HepG2 (cell line): ENCODE data around the gene NNAT. TPM values are rescaled to one million over a fixed set of nuclear protein-coding genes. Genes with fewer than 3 reads are reported as not detected.

ENCODE experiments used
- ATAC-seq: fragments of 200-7000 bp; cut with Tn5 transposase; 3 replicates; pipeline ENCODE4 v1.9.1; 2020; ENCODE audit warnings: mild to moderate bottlenecking, moderate library complexity
- BruUV-seq: library from RNA; stranded (reverse); fragments of 400-500 nt; replicated peaks from 2 replicates; lab custom pipeline; 2021; lab: Mats Ljungman, UMichigan
- CTCF ChIA-PET: fragments of 300-600 bp; formaldehyde crosslinking; extraction: SDS; loops from one replicate; lab custom pipeline; 2021; ENCODE audit warnings: low total read pairs, inconsistent platforms, low intra/inter-chr PET ratio; lab: Yijun Ruan, JAX
- POLR2A ChIA-PET: fragments of 350-600 bp; sonication (Branson Sonifier 250); formaldehyde crosslinking; loops from one replicate; lab custom pipeline; 2020; ENCODE audit warnings: antibody characterized with exemption, inconsistent platforms; lab: Yijun Ruan, JAX
- DNase-seq: peaks from one replicate; pipeline ENCODE4 v3.0.0-alpha.2; 2015; ENCODE audit warnings: low spot score
- FAIRE-seq: peaks from 3 replicates; lab custom pipeline; 2011; peaks lifted over from hg19 to GRCh38; lab: Jason Lieb, UNC
- H2AFZ ChIP-seq: one replicate; pipeline ENCODE4 v1.6.1; 2011; ENCODE audit warnings: low read length, inconsistent platforms
- H3K27ac ChIP-seq: fragments of 300-600 bp; 3 replicates; pipeline ENCODE4 v1.8.0; 2011; ENCODE audit warnings: mixed run types, mild to moderate bottlenecking, mixed read lengths, low read length, inconsistent platforms; ENCODE audit not compliant: insufficient read depth; ENCODE audit errors: extremely low read length
- H3K27me3 ChIP-seq, 2 experiments: fragments of 200-600 bp in 1 of 2; 2 replicates in 1 of 2; 3 replicates in 1 of 2; pipeline versions ENCODE4 v1.6.0 to v1.8.0; 2011; ENCODE audit warnings: low read length in 2 of 2, mild to moderate bottlenecking in 2 of 2, moderate library complexity in 2 of 2, inconsistent platforms in 1 of 2; ENCODE audit not compliant: insufficient read depth in 2 of 2, control insufficient read depth in 1 of 2
- H3K36me3 ChIP-seq, 2 experiments: fragments of 200-600 bp in 1 of 2; replicated peaks in 1 of 2; 2 replicates in 1 of 2; 3 replicates in 1 of 2; pipeline versions ENCODE4 v1.5.1 to v1.8.0; 2011; ENCODE audit warnings: low read length in 2 of 2, inconsistent platforms in 1 of 2; ENCODE audit not compliant: insufficient read depth in 2 of 2, control insufficient read depth in 1 of 2
- H3K4me1 ChIP-seq: 2 replicates; pipeline ENCODE4 v1.5.1; 2012; ENCODE audit warnings: low read length, inconsistent platforms; ENCODE audit not compliant: insufficient read depth
- H3K4me2 ChIP-seq: 2 replicates; pipeline ENCODE4 v1.6.0; 2011; ENCODE audit warnings: low read depth, low read length, inconsistent platforms
- H3K4me3 ChIP-seq, 3 experiments: fragments of 200-600 bp in 1 of 3; sonication (generic), shearing (Covaris generic) in 1 of 3; replicated peaks in 1 of 3; 2 replicates each; pipeline ENCODE4 v1.5.1; 2011 to 2016; ENCODE audit warnings: low read length in 3 of 3, inconsistent platforms in 2 of 3, low read depth in 2 of 3, mild to moderate bottlenecking in 2 of 3, control low read depth in 1 of 3, mixed read lengths in 1 of 3; ENCODE audit not compliant: insufficient read depth in 1 of 3
- H3K79me2 ChIP-seq: one replicate; pipeline ENCODE4 v1.6.1; 2011; ENCODE audit warnings: low read length, inconsistent platforms; ENCODE audit not compliant: insufficient read depth
- H3K9ac ChIP-seq: 2 replicates; pipeline ENCODE4 v1.6.0; 2011; ENCODE audit warnings: mild to moderate bottlenecking, low read depth, low read length, inconsistent platforms; ENCODE audit not compliant: insufficient read depth
- H3K9me3 ChIP-seq: 2 replicates; pipeline ENCODE4 v1.5.1; 2012; ENCODE audit warnings: mild to moderate bottlenecking, low read length
- H4K20me1 ChIP-seq: 2 replicates; pipeline ENCODE4 v1.6.0; 2011; ENCODE audit warnings: inconsistent platforms, mild to moderate bottlenecking, low read length, moderate library complexity; ENCODE audit not compliant: insufficient read depth
- ERF ChIP-seq: IDR thresholded peaks from 2 replicates; pipeline ENCODE4 v1.6.1; 2018; ENCODE audit warnings: missing biosample characterization, missing genetic modification reagents
- HOMEZ ChIP-seq: IDR thresholded peaks from 2 replicates; pipeline ENCODE4 v1.6.1; 2016; ENCODE audit warnings: low read depth
- HOXA9 ChIP-seq: sonication (generic); formaldehyde crosslinking; IDR thresholded peaks from 2 replicates; pipeline ENCODE4 v1.8.1; 2022; ENCODE audit warnings: missing genetic modification reagents, mild to moderate bottlenecking, moderate library complexity, borderline replicate concordance
- IRX3 ChIP-seq: sonication (generic); formaldehyde crosslinking; IDR thresholded peaks from 2 replicates; pipeline ENCODE4 v1.8.1; 2023; ENCODE audit warnings: mild to moderate bottlenecking, low read depth, missing genetic modification reagents, borderline replicate concordance
- KLF6 ChIP-seq: IDR thresholded peaks from 2 replicates; pipeline ENCODE4 v1.8.0; 2016; ENCODE audit warnings: missing biosample characterization, missing genetic modification reagents
- KLF9 ChIP-seq: IDR thresholded peaks from 2 replicates; pipeline ENCODE4 v1.6.1; 2016; ENCODE audit warnings: low read depth
- MIER2 ChIP-seq: IDR thresholded peaks from 2 replicates; pipeline ENCODE4 v1.6.1; 2016; ENCODE audit warnings: missing biosample characterization, missing genetic modification reagents
- MYC ChIP-seq: sonication (generic); formaldehyde crosslinking; IDR thresholded peaks from 2 replicates; pipeline ENCODE4 v1.9.0; 2021; ENCODE audit warnings: missing genetic modification reagents, borderline replicate concordance
- NCOA1 ChIP-seq: sonication (generic); formaldehyde crosslinking; IDR thresholded peaks from 2 replicates; pipeline ENCODE4 v1.9.0; 2021; ENCODE audit warnings: missing genetic modification reagents
- PHF20 ChIP-seq: sonication (generic); formaldehyde crosslinking; IDR thresholded peaks from 2 replicates; pipeline ENCODE4 v1.5.0; 2020; ENCODE audit warnings: mild to moderate bottlenecking, missing genetic modification reagents
- RAD51 ChIP-seq: fragments of 450-650 bp; IDR thresholded peaks from 2 replicates; pipeline ENCODE4 v1.6.1; 2016; ENCODE audit warnings: borderline replicate concordance
- RFX1 ChIP-seq: fragments of 450-650 bp; IDR thresholded peaks from 2 replicates; pipeline ENCODE4 v1.6.1; 2017
- TBL1XR1 ChIP-seq: fragments of 150-350 bp; IDR thresholded peaks from 2 replicates; pipeline ENCODE4 v1.6.1; 2014; ENCODE audit warnings: borderline replicate concordance, low read length; ENCODE audit not compliant: partially characterized antibody
- TBP ChIP-seq: sonication (generic); formaldehyde crosslinking; IDR thresholded peaks from 2 replicates; pipeline ENCODE4 v1.5.0; 2020; ENCODE audit warnings: missing genetic modification reagents
- TCF12 ChIP-seq, 2 experiments: fragments of 450-650 bp in 1 of 2; sonication (generic) in 1 of 2; formaldehyde crosslinking in 1 of 2; IDR thresholded peaks; 2 replicates each; pipeline versions ENCODE4 v1.6.1 to v1.8.0; 2017 to 2022; ENCODE audit warnings: antibody characterized with exemption in 1 of 2, mild to moderate bottlenecking in 1 of 2, missing genetic modification reagents in 1 of 2, moderate library complexity in 1 of 2
- YEATS4 ChIP-seq: sonication (generic); formaldehyde crosslinking; IDR thresholded peaks from 2 replicates; pipeline ENCODE4 v1.4.0; 2020; ENCODE audit warnings: missing genetic modification reagents, borderline replicate concordance
- ZBTB7B ChIP-seq: sonication (generic); formaldehyde crosslinking; IDR thresholded peaks from 2 replicates; pipeline ENCODE4 v1.4.0; 2020; ENCODE audit warnings: missing genetic modification reagents
- ZFP91 ChIP-seq: sonication (generic); formaldehyde crosslinking; IDR thresholded peaks from 2 replicates; pipeline ENCODE4 v1.9.0; 2022; ENCODE audit warnings: missing genetic modification reagents, mild to moderate bottlenecking, borderline replicate concordance
- ZNF460 ChIP-seq: sonication (generic); formaldehyde crosslinking; IDR thresholded peaks from 2 replicates; pipeline ENCODE4 v1.5.1; 2020; ENCODE audit warnings: missing genetic modification reagents, mild to moderate bottlenecking, borderline replicate concordance
- WGBS: methylation state at CpG from one replicate; pipeline ENCODE4 v1.1.6; 2017; ENCODE audit warnings: low lambda C conversion rate; 5-methylcytosine and 5-hydroxymethylcytosine counted together
- in situ Hi-C: cut with HindIII; loops from 2 replicates; pipeline ENCODE4 v1.10.0; 2017; ENCODE audit warnings: low pct_unique_long_range_greater_than_20kb; ENCODE audit not compliant: extremely low pct_ligation_motif_present
- intact Hi-C: fragments of 100-400 bp; cut with micrococcal nuclease; formaldehyde crosslinking; loops from one replicate; pipeline ENCODE4 v1.10.0; 2022; ENCODE audit not compliant: unreplicated experiment
- polyA plus RNA-seq, 8 experiments: library from polyadenylated mRNA; depleted of rRNA in 3 of 8; stranded (reverse) in 7 of 8; unstranded in 1 of 8; fragments of >200 nt; fragmentation: Illumina TruSeq in 4 of 8; extraction: Trizol in 4 of 8; gene quantifications; 2 replicates each; pipeline versions ENCODE4 v1.2.1 to v1.2.3, GENCODE V29; 2011 to 2016; ENCODE audit warnings: low read depth in 4 of 8, missing spikeins in 1 of 8, mixed read lengths in 1 of 8; ENCODE audit not compliant: insufficient read depth in 1 of 8
- total RNA-seq, 5 experiments: library from RNA; depleted of rRNA; stranded (reverse); fragments of >200 nt; fragmentation: Illumina TruSeq; extraction: Trizol; gene quantifications; 2 replicates each; pipeline ENCODE4 v1.2.3, GENCODE V29; 2016; ENCODE audit warnings: low read depth in 1 of 5

Gene NNAT
- total and polyA plus RNA-seq, 2 of the 13 experiments (the other 11 are each of a cell fraction or from before 2014, with no cell fraction given), result not detected

GRCh38 chr20:37481610-37482009 is 39.4 kb upstream of the NNAT start:
- no peak for ATAC-seq
- no peak for FAIRE-seq
- no peak for DNase-seq
- H3K9ac ChIP-seq, result no peak overlapping the region
- BruUV-seq, result no TSS peak
- no peak overlapping the region for H2AFZ ChIP-seq
- no peaks in the 10 kb centered on the region for H3K79me2 ChIP-seq
- no peaks in the 10 kb centered on the region for H3K9me3 ChIP-seq
- no peaks in the 10 kb centered on the region for H4K20me1 ChIP-seq
- no peak overlapping the region for H3K4me3 ChIP-seq
- CTCF ChIA-PET, result no interaction called here
- intact Hi-C loops (no loop called here), in situ Hi-C loops (no loop called here)
- peak; percentile 48; the same call in 1 of the 2 replicates for TF ChIP-seq RFX1
- no peak for TF ChIP-seq KLF6 (CRISPR knock-in tag)
- no peaks in the 10 kb centered on the region for H3K36me3 ChIP-seq
- H3K27me3 ChIP-seq, result peaks cover 2 to 25% of the 10 kb centered on the region in 2 experiments; a peak in 4 of 5 replicates
- 24% methylated on average over 5 of the region's 5 CpGs for WGBS
- H3K4me1 ChIP-seq, result no peaks in the 10 kb centered on the region
- no peak overlapping the region for H3K27ac ChIP-seq
- POLR2A ChIA-PET, result no interaction called here
- no peak overlapping the region for H3K4me2 ChIP-seq

GRCh38 chr20:37484331-37484730 is 36.7 kb upstream of the NNAT start:
- Histone ChIP-seq H2AFZ (no peak overlapping the region), H3K36me3 (no peaks in the 10 kb centered on the region), H3K4me2 (no peak overlapping the region), H3K79me2 (no peaks in the 10 kb centered on the region), H4K20me1 (no peaks in the 10 kb centered on the region), H3K9ac (no peak overlapping the region), H3K9me3 (no peaks in the 10 kb centered on the region), H3K4me3 (no peak overlapping the region), H3K27me3 (peaks cover 0 to 10% of the 10 kb centered on the region in 2 experiments; a peak in 2 of 5 replicates), H3K27ac (no peak overlapping the region), H3K4me1 (no peaks in the 10 kb centered on the region)
- ChIA-PET POLR2A (no interaction called here), CTCF (no interaction called here)
- in situ Hi-C loops (no loop called here), intact Hi-C loops (no loop called here)
- FAIRE-seq, result no peak
- ATAC-seq, result no peak
- BruUV-seq, result no TSS peak
- TF ChIP-seq RAD51, result no peak
- no peak for TF ChIP-seq IRX3 (CRISPR knock-in tag)
- no peak for TF ChIP-seq MYC (CRISPR knock-in tag)
- no peak for TF ChIP-seq TBL1XR1
- no peak for TF ChIP-seq PHF20 (CRISPR knock-in tag)
- TF ChIP-seq TBP (CRISPR knock-in tag), result no peak
- TF ChIP-seq KLF9 (CRISPR knock-in tag), result no peak
- TF ChIP-seq ZBTB7B, result no peak
- no peak for TF ChIP-seq NCOA1
- TF ChIP-seq HOMEZ, result no peak
- TF ChIP-seq YEATS4, result no peak
- TF ChIP-seq ERF (CRISPR knock-in tag), result no peak
- TF ChIP-seq HOXA9, result no peak
- TF ChIP-seq ZFP91, result no peak
- TF ChIP-seq TCF12 (IDR thresholded peaks at IDR 0.05), result no peak
- no peak for TF ChIP-seq TCF12 (CRISPR knock-in tag; IDR thresholded peaks at IDR 0.05)
- TF ChIP-seq ZNF460 (CRISPR knock-in tag), result no peak
- TF ChIP-seq MIER2 (CRISPR knock-in tag), result no peak
- WGBS, result 16% methylated on average over 3 of the region's 3 CpGs
- DNase-seq, result no peak
